Natural killer cell (primary cell): ENCODE measurements around the gene GART. TPM values are rescaled to one million over a fixed set of nuclear protein-coding genes. Genes with fewer than 3 reads are reported as not detected.

Source experiments
- ATAC-seq, 3 donors: fragments of 150-1000 bp in 2 of 3; fragments of 200-7000 bp in 1 of 3; cut with Tn5 transposase; 1 replicate in 1 of 3; 2 replicates in 2 of 3; pipeline ENCODE4 v1.10.0; 2021; ENCODE audit warnings: mild to moderate bottlenecking in 2 of 3, moderate library complexity in 2 of 3
- DNase-seq, 2 donors: peaks; one replicate each; pipeline versions ENCODE4 v3.0.0 to v3.0.0-alpha.2; 2013 to 2021; ENCODE audit warnings: mixed read lengths in 1 of 2
- H3K27ac ChIP-seq: one replicate; pipeline ENCODE4 v1.5.1; 2013; ENCODE audit warnings: mild to moderate bottlenecking, low read length
- H3K27me3 ChIP-seq: one replicate; pipeline ENCODE4 v1.6.1; 2013; ENCODE audit warnings: low read length; ENCODE audit not compliant: control insufficient read depth, insufficient read depth
- H3K36me3 ChIP-seq: one replicate; pipeline ENCODE4 v1.6.1; 2013; ENCODE audit warnings: low read length; ENCODE audit not compliant: control insufficient read depth, insufficient read depth
- H3K4me1 ChIP-seq: one replicate; pipeline ENCODE4 v1.6.1; 2013; ENCODE audit warnings: low read length; ENCODE audit not compliant: control insufficient read depth, insufficient read depth
- H3K4me3 ChIP-seq: one replicate; pipeline ENCODE4 v1.5.1; 2013; ENCODE audit warnings: low read length
- H3K9me3 ChIP-seq: one replicate; pipeline ENCODE4 v1.6.1; 2013; ENCODE audit warnings: low read length; ENCODE audit not compliant: control insufficient read depth, insufficient read depth
- H3K27ac Mint-ChIP-seq, 2 donors: one replicate each; pipeline ENCODE4 v1.8.0; 2022; ENCODE audit warnings: mild to moderate bottlenecking in 2 of 2, mixed read lengths in 2 of 2, moderate library complexity in 1 of 2
- H3K27me3 Mint-ChIP-seq, 2 donors: one replicate each; pipeline ENCODE4 v1.8.0; 2022; ENCODE audit warnings: low read depth in 2 of 2, mixed read lengths in 2 of 2
- H3K36me3 Mint-ChIP-seq: one replicate; pipeline ENCODE4 v1.8.0; 2022; ENCODE audit warnings: mixed read lengths
- H3K4me1 Mint-ChIP-seq, 2 donors: one replicate each; pipeline ENCODE4 v1.8.0; 2022; ENCODE audit warnings: mixed read lengths in 2 of 2
- H3K4me3 Mint-ChIP-seq: one replicate; pipeline ENCODE4 v1.8.0; 2022; ENCODE audit warnings: mild to moderate bottlenecking, moderate library complexity, mixed read lengths
- H3K9me3 Mint-ChIP-seq, 2 donors: one replicate each; pipeline ENCODE4 v1.8.0; 2022; ENCODE audit warnings: mixed read lengths in 2 of 2
- WGBS: methylation state at CpG from one replicate; pipeline ENCODE4 v1.1.7; 2013; ENCODE audit warnings: missing lambda C conversion rate; ENCODE audit not compliant: insufficient coverage; 5-methylcytosine and 5-hydroxymethylcytosine counted together
- intact Hi-C: fragments of 100-400 bp; cut with micrococcal nuclease; formaldehyde crosslinking; loops from one replicate; pipeline ENCODE4 v1.14.2; 2022
- total RNA-seq, 4 donors: library from RNA; stranded (reverse); fragments of 120-200 nt in 1 of 4; gene quantifications; one replicate each; pipeline versions ENCODE4 v1.2.3 to v1.2.4, GENCODE V29; 2013 to 2022
- TF ChIP-seq, protein P1 (sequence below): fragments of 200-600 bp; IDR thresholded peaks from one replicate; pipeline ENCODE4 v1.8.0; 2022; ENCODE audit warnings: antibody characterized with exemption

The GART gene
- total RNA-seq, 3 donors from 2014 or later (not counting 1 experiment from before 2014, with no cell fraction given): 33.4 to 53.1 (median 34.6) TPM

DNA sequence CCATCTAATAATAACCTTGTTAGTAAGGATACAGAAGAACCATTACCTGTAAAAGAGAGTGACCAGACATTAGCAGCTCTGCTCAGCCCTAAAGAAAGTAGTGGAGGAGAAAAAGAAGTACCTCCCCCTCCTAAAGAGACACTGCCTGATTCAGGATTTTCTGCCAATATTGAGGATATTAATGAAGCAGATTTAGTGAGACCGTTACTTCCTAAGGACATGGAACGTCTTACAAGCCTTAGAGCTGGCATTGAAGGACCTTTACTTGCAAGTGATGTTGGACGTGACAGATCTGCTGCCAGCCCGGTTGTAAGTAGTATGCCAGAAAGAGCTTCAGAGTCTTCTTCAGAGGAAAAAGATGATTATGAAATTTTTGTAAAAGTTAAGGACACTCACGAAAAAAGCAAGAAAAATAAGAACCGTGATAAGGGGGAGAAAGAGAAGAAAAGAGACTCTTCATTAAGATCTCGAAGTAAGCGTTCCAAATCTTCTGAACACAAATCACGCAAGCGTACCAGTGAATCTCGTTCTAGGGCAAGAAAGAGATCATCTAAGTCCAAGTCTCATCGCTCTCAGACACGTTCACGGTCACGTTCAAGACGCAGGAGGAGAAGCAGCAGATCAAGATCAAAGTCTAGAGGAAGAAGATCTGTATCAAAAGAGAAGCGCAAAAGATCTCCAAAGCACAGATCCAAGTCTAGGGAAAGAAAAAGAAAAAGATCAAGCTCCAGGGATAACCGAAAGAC is 12.5 kb upstream of the GART start:
- peaks cover 50% of the 10 kb centered on the region in 2 donors for H3K4me1 Mint-ChIP-seq
- 95% methylated on average over 18 of the region's 18 CpGs for WGBS
- Histone ChIP-seq H3K27me3 (no peaks in the 10 kb centered on the region), H3K36me3 (peaks cover 92% of the 10 kb centered on the region), H3K4me1 (peaks cover 4% of the 10 kb centered on the region), H3K4me3 (no peak overlapping the region), H3K27ac (no peak overlapping the region), H3K9me3 (no peaks in the 10 kb centered on the region)
- no peak for DNase-seq
- no peaks in the 10 kb centered on the region for H3K27me3 Mint-ChIP-seq
- ATAC-seq: no peak
- intact Hi-C loops: no loop called here
- H3K27ac Mint-ChIP-seq: peak overlapping the region; percentile 12 to 16
- TF ChIP-seq, protein P1, sequence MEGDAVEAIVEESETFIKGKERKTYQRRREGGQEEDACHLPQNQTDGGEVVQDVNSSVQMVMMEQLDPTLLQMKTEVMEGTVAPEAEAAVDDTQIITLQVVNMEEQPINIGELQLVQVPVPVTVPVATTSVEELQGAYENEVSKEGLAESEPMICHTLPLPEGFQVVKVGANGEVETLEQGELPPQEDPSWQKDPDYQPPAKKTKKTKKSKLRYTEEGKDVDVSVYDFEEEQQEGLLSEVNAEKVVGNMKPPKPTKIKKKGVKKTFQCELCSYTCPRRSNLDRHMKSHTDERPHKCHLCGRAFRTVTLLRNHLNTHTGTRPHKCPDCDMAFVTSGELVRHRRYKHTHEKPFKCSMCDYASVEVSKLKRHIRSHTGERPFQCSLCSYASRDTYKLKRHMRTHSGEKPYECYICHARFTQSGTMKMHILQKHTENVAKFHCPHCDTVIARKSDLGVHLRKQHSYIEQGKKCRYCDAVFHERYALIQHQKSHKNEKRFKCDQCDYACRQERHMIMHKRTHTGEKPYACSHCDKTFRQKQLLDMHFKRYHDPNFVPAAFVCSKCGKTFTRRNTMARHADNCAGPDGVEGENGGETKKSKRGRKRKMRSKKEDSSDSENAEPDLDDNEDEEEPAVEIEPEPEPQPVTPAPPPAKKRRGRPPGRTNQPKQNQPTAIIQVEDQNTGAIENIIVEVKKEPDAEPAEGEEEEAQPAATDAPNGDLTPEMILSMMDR: no peak
- peaks cover 34% of the 10 kb centered on the region for H3K36me3 Mint-ChIP-seq
- no peaks in the 10 kb centered on the region for H3K9me3 Mint-ChIP-seq
- H3K4me3 Mint-ChIP-seq: peak overlapping the region; percentile 62

DNA sequence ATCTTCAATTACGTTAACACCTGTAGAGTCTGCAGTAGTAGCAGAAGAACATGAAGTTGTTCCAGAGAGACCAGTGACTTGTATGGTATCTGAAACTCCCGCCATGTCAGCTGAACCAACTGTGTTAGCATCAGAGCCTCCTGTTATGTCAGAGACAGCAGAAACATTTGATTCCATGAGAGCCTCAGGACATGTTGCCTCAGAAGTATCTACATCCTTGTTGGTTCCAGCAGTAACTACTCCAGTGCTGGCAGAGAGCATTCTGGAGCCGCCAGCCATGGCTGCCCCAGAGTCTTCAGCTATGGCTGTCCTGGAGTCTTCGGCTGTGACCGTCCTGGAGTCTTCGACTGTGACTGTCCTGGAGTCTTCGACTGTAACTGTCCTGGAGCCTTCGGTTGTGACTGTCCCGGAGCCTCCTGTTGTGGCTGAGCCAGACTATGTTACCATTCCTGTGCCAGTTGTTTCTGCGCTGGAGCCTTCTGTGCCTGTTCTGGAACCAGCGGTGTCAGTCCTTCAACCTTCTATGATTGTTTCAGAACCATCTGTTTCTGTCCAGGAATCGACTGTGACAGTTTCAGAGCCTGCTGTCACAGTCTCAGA is 11.2 kb upstream of the GART start:
- ATAC-seq: peak in 1 of 3 donors; percentile 15
- Mint-ChIP-seq H3K27me3 (no peaks in the 10 kb centered on the region), H3K9me3 (no peaks in the 10 kb centered on the region), H3K27ac (peak overlapping the region; percentile 69 to 75), H3K4me3 (no peak overlapping the region), H3K4me1 (peaks cover 41 to 53% of the 10 kb centered on the region in 2 donors), H3K36me3 (peaks cover 38% of the 10 kb centered on the region)
- Histone ChIP-seq H3K4me1 (peaks cover 4% of the 10 kb centered on the region), H3K4me3 (no peak overlapping the region), H3K27ac (no peak overlapping the region), H3K36me3 (peaks cover 91% of the 10 kb centered on the region), H3K9me3 (no peaks in the 10 kb centered on the region), H3K27me3 (no peaks in the 10 kb centered on the region)
- TF ChIP-seq, protein P1: no peak
- intact Hi-C loops: no loop called here
- 98% methylated on average over 12 of the region's 12 CpGs for WGBS
- no peak for DNase-seq

DNA sequence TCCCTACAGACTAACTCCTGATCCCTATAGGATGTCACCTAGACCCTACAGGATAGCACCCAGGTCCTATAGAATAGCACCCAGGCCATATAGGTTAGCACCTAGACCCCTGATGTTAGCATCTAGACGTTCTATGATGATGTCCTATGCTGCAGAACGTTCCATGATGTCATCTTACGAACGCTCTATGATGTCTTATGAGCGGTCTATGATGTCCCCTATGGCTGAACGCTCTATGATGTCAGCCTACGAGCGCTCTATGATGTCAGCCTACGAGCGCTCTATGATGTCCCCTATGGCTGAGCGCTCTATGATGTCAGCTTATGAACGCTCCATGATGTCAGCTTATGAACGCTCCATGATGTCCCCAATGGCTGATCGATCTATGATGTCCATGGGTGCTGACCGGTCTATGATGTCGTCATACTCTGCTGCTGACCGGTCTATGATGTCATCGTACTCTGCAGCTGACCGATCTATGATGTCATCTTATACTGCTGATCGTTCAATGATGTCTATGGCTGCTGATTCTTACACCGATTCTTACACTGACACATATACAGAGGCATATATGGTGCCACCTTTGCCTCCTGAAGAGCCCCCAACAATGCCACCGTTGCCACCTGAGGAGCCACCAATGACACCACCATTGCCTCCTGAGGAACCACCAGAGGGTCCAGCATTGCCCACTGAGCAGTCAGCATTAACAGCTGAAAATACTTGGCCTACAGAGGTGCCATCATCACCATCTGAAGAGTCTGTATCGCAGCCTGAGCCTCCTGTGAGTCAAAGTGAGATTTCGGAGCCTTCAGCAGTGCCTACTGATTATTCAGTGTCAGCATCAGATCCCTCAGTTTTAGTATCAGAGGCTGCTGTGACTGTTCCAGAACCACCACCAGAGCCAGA is 10.4 kb upstream of the GART start:
- no peaks in the 10 kb centered on the region for H3K27me3 Mint-ChIP-seq
- ATAC-seq (peak; percentile 12 to 40 (median 24)), DNase-seq (no peak)
- H3K4me3 Mint-ChIP-seq: peak overlapping the region; percentile 31
- Histone ChIP-seq H3K4me3 (no peak overlapping the region), H3K36me3 (peaks cover 89% of the 10 kb centered on the region), H3K4me1 (peaks cover 2% of the 10 kb centered on the region), H3K27ac (no peak overlapping the region), H3K9me3 (no peaks in the 10 kb centered on the region), H3K27me3 (no peaks in the 10 kb centered on the region)
- WGBS: 97% methylated on average over 24 of the region's 24 CpGs
- intact Hi-C loops: no loop called here
- peak overlapping the region; percentile 69 to 75 for H3K27ac Mint-ChIP-seq
- peaks cover 31% of the 10 kb centered on the region for H3K36me3 Mint-ChIP-seq
- H3K9me3 Mint-ChIP-seq: no peaks in the 10 kb centered on the region
- TF ChIP-seq, protein P1: no peak
- peaks cover 41 to 53% of the 10 kb centered on the region in 2 donors for H3K4me1 Mint-ChIP-seq
